HG03097 (cell line): Measurements from ENCODE around the gene FAM133A.

Experiments
- ATAC-seq: cut with Tn5 transposase; IDR thresholded peaks from one replicate; pipeline ENCODE4 v1.9.1; 2021; ENCODE audit not compliant: unreplicated experiment, low FRiP score

The FAM133A gene

GRCh38 chrX:93673869-93674271 lies at the start of gene FAM133A:
Gene FAM133A, plus strand, starts transcription at chrX:93674206. Its CDS starts 35,214 bp downstream, at chrX:93709420.
- ATAC-seq = no peak

GRCh38 chrX:93637591-93637990 lies 36.4 kb upstream of the FAM133A start:
- no peak for ATAC-seq

GRCh38 chrX:93649381-93649780 lies 24.6 kb upstream of the FAM133A start:
- ATAC-seq = no peak

- ATAC-seq = no peak
Measured at GRCh38 chrX:93660575-93660974, 13.4 kb upstream of the FAM133A start.

GRCh38 chrX:93673056-93673868 lies 744 bp upstream of the FAM133A start, which contains the start of gene NAP1L3:
Gene NAP1L3, minus strand, starts transcription at chrX:93673578. Its CDS starts 274 bp downstream, at chrX:93673304.
- ATAC-seq = no peak

GRCh38 chrX:93695981-93696380 lies 22.0 kb downstream of the FAM133A start:
- no peak for ATAC-seq

GRCh38 chrX:93703701-93704100 lies 29.7 kb downstream of the FAM133A start:
- ATAC-seq = no peak

- ATAC-seq = no peak
Measured at GRCh38 chrX:93711076-93711475, 37.1 kb downstream of the FAM133A start.

GRCh38 chrX:93741811-93742210 lies 67.8 kb downstream of the FAM133A start:
- no peak for ATAC-seq

GRCh38 chrX:93760163-93760562 lies 86.2 kb downstream of the FAM133A start:
- ATAC-seq = no peak
